ENCODE results near the gene SUGCT. TPM values are rescaled to one million over a fixed set of nuclear protein-coding genes. Genes with fewer than 3 reads are reported as not detected.

Gene SUGCT
- total RNA-seq, 1 donor from 2014 or later, result 3.1 TPM

DNA sequence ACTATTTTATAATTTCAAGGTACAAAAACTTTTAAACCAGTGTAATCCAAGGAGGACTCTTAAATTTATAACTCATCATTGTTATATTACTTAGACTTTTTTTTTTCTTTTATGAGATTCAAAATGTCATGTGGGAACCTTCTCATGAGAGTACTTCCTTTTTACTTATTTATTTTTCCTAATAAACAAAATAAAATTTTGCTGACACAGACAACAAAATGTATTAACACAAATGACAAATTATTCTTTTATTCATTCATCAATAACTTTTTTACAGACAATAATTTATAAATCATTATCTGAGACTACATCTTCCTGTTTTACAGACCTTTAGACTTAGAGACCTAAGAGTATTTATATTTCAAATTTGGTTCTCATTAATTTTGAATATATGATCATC is 706.2 kb downstream of the SUGCT start:
- DNase-seq (ENCODE audit: extremely low read depth, low read depth, low spot score), result no peak

DNA sequence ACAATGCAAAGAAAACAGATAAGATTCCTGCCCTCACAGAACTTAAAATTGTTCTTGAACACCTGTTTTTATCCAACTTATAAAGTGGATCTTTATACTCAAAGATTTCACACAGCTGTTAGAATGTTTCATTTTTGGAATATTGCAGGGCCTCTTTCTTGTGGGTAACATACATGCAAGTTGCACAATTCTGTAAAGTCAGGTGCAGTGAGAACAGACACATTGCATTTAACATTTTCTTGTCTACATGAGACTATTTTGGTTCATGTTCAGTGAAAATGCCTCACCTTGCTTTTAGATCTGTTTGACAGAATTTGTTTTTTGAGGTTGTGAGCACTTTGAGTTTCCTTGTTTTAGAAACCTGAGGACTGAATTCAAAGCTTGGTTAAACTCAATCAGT is 707.8 kb downstream of the SUGCT start:
- DNase-seq (ENCODE audit: extremely low read depth, low read depth, low spot score), result no peak

GRCh38 chr7:40843338-40843985 is 708.7 kb downstream of the SUGCT start:
- no peak for DNase-seq (ENCODE audit: extremely low read depth, low read depth, low spot score)

GRCh38 chr7:40845943-40846342 is 711.1 kb downstream of the SUGCT start:
- DNase-seq (ENCODE audit: extremely low read depth, low read depth, low spot score), result no peak

DNA sequence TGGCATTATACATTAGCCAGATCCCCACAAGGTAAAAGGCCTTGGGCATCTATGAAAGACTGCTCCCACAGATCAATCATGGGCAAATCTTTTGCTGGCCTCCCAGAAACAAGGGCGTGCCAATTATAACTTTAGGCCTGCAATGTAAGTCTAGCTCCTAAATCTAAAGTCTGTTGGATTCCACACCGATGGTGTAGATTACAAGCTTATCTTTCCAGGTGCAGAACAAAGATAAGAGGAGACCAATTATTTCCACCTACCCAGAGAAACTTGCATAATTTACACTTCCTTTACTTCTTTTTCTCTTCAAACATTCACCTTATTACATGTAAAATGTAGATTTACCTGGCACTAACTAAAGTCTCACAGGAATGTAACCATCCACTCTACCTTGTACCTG is 713.1 kb downstream of the SUGCT start:
- DNase-seq (ENCODE audit: extremely low read depth, low read depth, low spot score), result no peak

GRCh38 chr7:40848541-40849221 is 713.9 kb downstream of the SUGCT start:
- no peak for DNase-seq (ENCODE audit: extremely low read depth, low read depth, low spot score)

DNA sequence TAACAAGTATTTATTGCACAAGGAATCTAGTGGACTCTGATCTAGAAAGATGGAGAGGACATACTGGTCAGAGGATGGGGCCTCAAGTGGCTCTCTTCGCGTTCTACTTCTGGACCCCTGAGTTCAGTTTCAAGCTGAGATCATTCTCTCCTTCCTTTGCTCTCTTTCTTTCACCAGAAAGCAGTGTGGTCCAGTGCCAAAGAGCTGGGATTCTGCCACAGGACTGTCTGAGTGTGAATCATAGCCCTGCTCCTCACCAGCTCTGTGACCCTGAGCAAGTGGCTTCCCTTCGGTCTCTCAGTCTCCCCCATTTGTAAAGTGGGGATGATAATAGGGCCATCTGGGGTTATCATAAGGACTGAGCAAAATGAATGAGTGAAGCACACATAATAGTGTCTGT is 715.2 kb downstream of the SUGCT start:
- no peak for DNase-seq (ENCODE audit: extremely low read depth, low read depth, low spot score)

GRCh38 chr7:40851001-40851400 is 716.2 kb downstream of the SUGCT start:
- no peak for DNase-seq (ENCODE audit: extremely low read depth, low read depth, low spot score)

DNA sequence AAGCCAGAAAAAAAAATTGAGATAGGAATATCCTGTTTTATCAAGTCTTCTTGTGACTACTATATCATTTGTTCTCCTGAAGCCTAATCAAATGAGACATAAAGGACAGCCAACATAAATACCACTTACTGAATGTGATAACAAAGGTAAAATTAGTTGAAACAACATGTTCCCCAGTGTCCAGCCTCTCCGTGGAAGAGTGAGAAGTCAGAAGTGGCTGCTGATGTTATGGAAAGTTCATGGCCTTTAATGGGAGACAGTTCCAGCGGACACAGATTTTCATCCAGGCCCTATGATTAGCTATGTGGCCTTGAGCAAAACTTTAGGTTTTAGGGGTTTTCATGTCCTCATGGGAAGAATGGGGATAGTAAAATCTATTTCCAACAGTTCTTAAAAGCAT is 724.3 kb downstream of the SUGCT start:
- no peak for DNase-seq (ENCODE audit: extremely low read depth, low read depth, low spot score)

DNA sequence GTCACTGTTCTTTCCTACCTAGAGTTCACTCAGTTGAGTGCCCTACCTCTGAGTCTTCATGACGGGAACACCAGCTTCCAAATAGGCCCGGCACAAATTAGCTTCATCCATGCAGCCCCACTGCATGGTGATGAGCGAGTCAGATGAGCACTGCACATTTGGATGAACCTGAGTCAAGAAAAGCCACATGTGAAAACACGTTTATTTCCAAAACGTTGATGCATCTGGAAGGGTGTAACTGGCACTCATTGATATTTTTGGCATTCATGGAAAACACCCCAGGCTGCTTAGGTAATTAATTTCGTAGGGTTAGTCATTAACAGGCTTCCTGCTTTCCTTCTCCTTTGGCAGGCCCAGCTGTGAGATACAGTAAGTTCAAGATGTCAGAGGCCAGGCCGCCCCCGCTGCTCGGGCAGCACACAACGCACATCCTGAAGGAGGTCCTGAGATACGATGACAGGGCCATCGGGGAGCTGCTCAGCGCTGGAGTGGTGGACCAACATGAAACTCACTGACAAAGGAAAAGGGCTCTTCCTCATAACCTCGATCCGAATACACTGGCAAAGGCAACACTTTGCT is 725.2 kb downstream of the SUGCT start:
- no peak for DNase-seq (ENCODE audit: extremely low read depth, low read depth, low spot score)

DNA sequence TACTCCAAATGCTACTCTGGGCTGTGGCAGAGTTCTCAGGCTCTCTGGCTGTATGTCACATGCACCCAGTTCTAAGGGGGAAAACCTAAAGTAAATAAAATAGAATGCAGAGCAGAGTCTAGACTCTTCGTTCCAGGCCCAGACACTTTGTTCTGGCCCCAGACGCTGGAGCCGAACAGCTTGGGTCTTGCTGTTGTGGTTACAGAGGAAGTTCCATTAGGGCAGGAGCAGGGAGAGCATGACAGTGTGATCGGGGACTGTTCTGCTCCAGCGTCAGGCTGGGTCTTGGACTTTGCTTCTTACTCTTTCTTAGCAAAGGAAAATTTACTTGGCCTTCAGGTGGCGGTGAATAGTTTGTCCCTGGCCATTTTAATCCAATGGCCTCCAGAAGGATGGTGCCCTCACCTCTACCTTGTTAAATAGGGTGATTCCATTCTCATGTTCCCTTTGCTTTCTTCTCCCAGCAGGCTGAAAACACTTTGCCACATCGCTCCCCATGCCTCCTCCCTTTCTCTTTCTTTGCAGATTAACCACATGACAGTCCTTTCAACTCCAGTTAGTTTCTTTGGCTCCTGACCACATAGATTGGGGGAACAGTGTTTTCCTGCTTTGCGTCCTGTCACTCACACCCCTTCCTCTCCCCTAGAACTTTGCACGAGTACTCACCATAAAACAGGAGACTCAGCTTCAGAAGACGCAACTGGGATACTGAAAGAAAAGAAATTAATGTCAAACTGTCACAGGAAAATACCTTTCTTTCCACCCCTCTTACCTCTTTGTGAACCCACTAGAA is 730.8 kb downstream of the SUGCT start:
- DNase-seq (ENCODE audit: extremely low read depth, low read depth, low spot score), result no peak

- no peak for DNase-seq (ENCODE audit: extremely low read depth, low read depth, low spot score)
Measured at GRCh38 chr7:40866601-40867000, 731.8 kb downstream of the SUGCT start.

DNA sequence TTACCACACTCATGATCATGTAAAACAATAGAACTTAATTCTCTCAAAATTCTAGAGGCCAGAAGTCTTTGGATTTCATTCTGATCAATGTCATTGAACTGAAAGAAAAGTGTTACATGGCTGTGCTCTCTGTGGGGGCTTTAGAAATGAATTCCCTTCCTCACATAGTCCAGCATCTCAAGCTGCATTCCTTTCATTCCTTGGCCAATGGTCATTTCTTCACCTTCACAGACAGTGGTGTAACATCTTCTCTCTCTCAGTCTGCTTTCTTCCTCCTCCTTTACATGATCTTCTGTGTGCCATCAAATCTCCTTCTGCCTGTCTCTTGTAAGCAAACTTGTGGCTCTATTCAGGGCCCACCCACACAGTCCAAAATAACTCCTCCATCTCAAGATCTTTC is 735.3 kb downstream of the SUGCT start:
- DNase-seq (ENCODE audit: extremely low read depth, low read depth, low spot score), result no peak

DNA sequence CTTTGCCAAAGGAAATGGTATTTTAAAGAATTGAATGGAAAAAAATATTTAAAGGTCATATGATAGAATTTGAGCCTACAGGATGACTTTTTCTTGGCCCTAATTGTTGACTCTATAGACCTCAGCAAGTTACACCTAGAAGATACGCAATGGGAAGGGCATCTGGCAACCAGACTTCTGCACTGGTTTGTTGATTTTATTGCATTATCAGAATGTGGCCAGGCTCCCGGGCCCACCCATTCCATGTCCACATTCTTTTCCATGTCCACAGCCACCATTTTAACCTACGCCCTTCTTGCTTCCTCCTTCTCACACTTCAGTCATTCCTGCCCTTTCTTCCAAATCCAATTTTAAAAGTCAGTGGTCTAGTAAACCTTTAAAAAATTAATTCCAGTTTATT is 738.4 kb downstream of the SUGCT start:
- no peak for DNase-seq (ENCODE audit: extremely low read depth, low read depth, low spot score)

DNA sequence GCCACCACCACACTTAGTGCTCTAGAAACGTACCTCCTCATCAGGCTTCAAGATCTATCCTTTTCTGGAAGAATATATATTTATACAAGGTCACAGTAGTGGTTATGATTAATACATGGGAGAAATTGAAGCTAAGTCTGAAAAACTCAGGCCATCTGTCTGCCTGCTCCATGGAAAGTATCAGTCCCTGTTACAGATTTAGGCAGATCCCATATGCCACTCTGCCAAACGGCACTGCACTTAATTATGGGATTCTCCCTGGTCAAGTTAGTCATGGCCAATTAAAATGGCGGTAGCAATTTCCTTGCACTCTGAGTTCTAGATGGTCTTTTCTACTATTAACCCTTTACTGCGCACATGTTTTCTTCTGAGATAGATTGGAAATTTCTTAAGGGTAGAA is 740.0 kb downstream of the SUGCT start:
- no peak for DNase-seq (ENCODE audit: extremely low read depth, low read depth, low spot score)

DNA sequence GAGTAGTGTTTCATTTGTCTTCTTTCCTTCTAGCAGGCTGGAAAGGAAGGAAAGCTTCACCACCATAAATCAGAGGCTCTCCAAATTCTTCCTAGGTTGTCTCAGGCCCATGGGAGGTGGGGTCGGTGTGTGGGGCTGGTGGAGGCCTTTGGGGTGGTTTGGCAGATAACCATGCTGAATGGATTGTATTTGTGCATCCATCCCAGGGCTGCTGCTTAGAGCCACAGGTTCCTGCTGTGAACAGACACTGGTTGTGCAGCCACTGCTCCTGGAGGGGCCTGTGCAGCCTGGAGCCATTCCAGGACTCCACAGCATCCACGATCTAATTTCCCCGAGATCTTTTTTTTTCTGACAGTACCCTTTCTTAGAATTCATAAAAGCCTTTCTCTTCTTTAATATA is 741.8 kb downstream of the SUGCT start:
- DNase-seq (ENCODE audit: extremely low read depth, low read depth, low spot score), result no peak

- DNase-seq (ENCODE audit: extremely low read depth, low read depth, low spot score), result no peak
Measured at GRCh38 chr7:40879941-40880543, 745.2 kb downstream of the SUGCT start.

GRCh38 chr7:40880581-40880980 is 745.8 kb downstream of the SUGCT start:
- DNase-seq (ENCODE audit: extremely low read depth, low read depth, low spot score), result no peak

DNA sequence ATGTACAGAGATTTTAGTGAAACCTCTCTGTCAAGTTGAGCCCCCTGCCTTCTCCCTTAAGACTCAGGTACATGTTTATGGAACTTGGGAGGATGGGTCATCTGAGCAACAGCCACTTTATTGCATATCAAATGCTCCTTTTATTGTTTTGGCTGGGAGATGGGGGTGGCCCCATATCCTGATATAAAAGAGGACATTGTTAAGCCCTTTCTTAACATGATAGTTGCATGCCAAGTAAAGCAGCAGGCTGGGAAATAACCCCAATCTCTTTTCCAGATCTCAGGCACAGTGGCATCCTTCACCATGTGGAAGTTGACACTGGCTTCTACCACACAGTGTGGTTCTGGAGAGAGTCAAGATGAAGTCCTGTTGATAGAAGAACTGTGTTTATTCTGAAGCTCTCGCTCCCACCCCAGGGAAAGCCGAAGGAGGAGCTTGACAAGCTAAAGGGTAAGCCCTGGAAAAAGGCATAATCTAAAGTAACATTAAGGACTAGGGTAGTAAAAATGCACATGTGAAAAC is 746.7 kb downstream of the SUGCT start:
- DNase-seq (ENCODE audit: extremely low read depth, low read depth, low spot score), result no peak

- DNase-seq (ENCODE audit: extremely low read depth, low read depth, low spot score), result no peak
Measured at GRCh38 chr7:40882071-40882658, 747.4 kb downstream of the SUGCT start.

GRCh38 chr7:40883826-40884225 is 749.0 kb downstream of the SUGCT start:
- DNase-seq (ENCODE audit: extremely low read depth, low read depth, low spot score), result no peak
